Loucy (cell line): Measurements from ENCODE around the gene LPP.

Experiments used
- H2AFZ ChIP-seq: fragments of 200-600 bp; sonication (generic); 2 replicates; pipeline ENCODE4 v1.6.0; 2016; ENCODE audit warnings: antibody characterized with exemption, mild to moderate bottlenecking, low read length, moderate library complexity
- H3F3A ChIP-seq: fragments of 200-600 bp; 2 replicates; pipeline ENCODE4 v1.6.0; 2016; ENCODE audit warnings: antibody characterized with exemption, low read depth, mild to moderate bottlenecking
- H3K27me3 ChIP-seq: fragments of 200-600 bp; sonication (generic); 2 replicates; pipeline ENCODE4 v1.6.1; 2014; ENCODE audit warnings: low read length, mild to moderate bottlenecking; ENCODE audit not compliant: insufficient read depth, poor library complexity, severe bottlenecking
- H3K36me3 ChIP-seq: fragments of 200-600 bp; sonication (generic); 2 replicates; pipeline ENCODE4 v1.6.1; 2016; ENCODE audit warnings: low read length; ENCODE audit not compliant: insufficient read depth
- H3K4me1 ChIP-seq: fragments of 200-600 bp; sonication (generic); 2 replicates; pipeline ENCODE4 v1.5.1; 2014; ENCODE audit warnings: low read length, mild to moderate bottlenecking; ENCODE audit not compliant: insufficient read depth, poor library complexity, severe bottlenecking
- H3K4me2 ChIP-seq: fragments of 200-600 bp; sonication (generic); 2 replicates; pipeline ENCODE4 v1.6.0; 2014; ENCODE audit warnings: antibody characterized with exemption, low read length, low read depth, mild to moderate bottlenecking; ENCODE audit not compliant: poor library complexity, severe bottlenecking
- H3K4me3 ChIP-seq: fragments of 200-600 bp; sonication (generic); 2 replicates; pipeline ENCODE4 v1.5.1; 2014; ENCODE audit warnings: low read length, mild to moderate bottlenecking, mixed read lengths; ENCODE audit not compliant: poor library complexity, severe bottlenecking
- H3K79me2 ChIP-seq: fragments of 200-600 bp; sonication (generic); 2 replicates; pipeline ENCODE4 v1.6.1; 2014; ENCODE audit warnings: low read length; ENCODE audit not compliant: insufficient read depth
- H3K9ac ChIP-seq: fragments of 200-600 bp; sonication (generic); 2 replicates; pipeline ENCODE4 v1.6.0; 2014; ENCODE audit warnings: mild to moderate bottlenecking, low read depth, low read length, moderate library complexity; ENCODE audit not compliant: poor library complexity, severe bottlenecking
- H3K9me2 ChIP-seq: fragments of 200-600 bp; sonication (generic); replicated peaks from 2 replicates; pipeline ENCODE4 v1.6.1; 2016; ENCODE audit warnings: low read depth, low read length, mixed read lengths
- H3K9me3 ChIP-seq: fragments of 200-600 bp; sonication (generic); 2 replicates; pipeline ENCODE4 v1.6.1; 2014; ENCODE audit warnings: mild to moderate bottlenecking, antibody characterized with exemption, low read length, low read depth; ENCODE audit not compliant: insufficient read depth
- H4K20me1 ChIP-seq: fragments of 200-600 bp; sonication (generic); 2 replicates; pipeline ENCODE4 v1.6.0; 2014; ENCODE audit warnings: antibody characterized with exemption, low read length, mild to moderate bottlenecking; ENCODE audit not compliant: insufficient read depth, poor library complexity, severe bottlenecking
- CTCF ChIP-seq: fragments of 200-600 bp; sonication (generic); conservative IDR thresholded peaks from 2 replicates; pipeline ENCODE4 v1.5.1; 2014; ENCODE audit warnings: mild to moderate bottlenecking, antibody characterized with exemption, low read length
- EZH2phosphoT487 ChIP-seq: fragments of 200-600 bp; IDR thresholded peaks from 2 replicates; pipeline ENCODE4 v1.6.1; 2018; ENCODE audit warnings: antibody characterized with exemption, mild to moderate bottlenecking, moderate library complexity, borderline replicate concordance

LPP gene

GRCh38 chr3:188503647-188504046 is 349.7 kb downstream of the LPP start:
- H3K9me2 ChIP-seq = no peaks in the 10 kb centered on the region
- peaks cover 14% of the 10 kb centered on the region for H3K4me1 ChIP-seq
- no peaks in the 10 kb centered on the region for H3K27me3 ChIP-seq
- no peak overlapping the region for H3K9ac ChIP-seq
- H3F3A ChIP-seq = no peaks in the 10 kb centered on the region
- no peak overlapping the region for H3K4me2 ChIP-seq
- no peaks in the 10 kb centered on the region for H3K36me3 ChIP-seq
- no peak overlapping the region for H3K4me3 ChIP-seq
- H3K79me2 ChIP-seq = no peaks in the 10 kb centered on the region
- no peaks in the 10 kb centered on the region for H4K20me1 ChIP-seq
- peaks cover 13% of the 10 kb centered on the region for H3K9me3 ChIP-seq
- TF ChIP-seq EZH2phosphoT487 (no peak), CTCF (no peak)
- no peak overlapping the region for H2AFZ ChIP-seq

GRCh38 chr3:188505151-188505550 is 351.2 kb downstream of the LPP start:
- Histone ChIP-seq H3K9ac (no peak overlapping the region), H3K4me3 (no peak overlapping the region), H4K20me1 (no peaks in the 10 kb centered on the region), H3K4me1 (peaks cover 14% of the 10 kb centered on the region), H3F3A (no peaks in the 10 kb centered on the region), H3K4me2 (no peak overlapping the region), H3K27me3 (no peaks in the 10 kb centered on the region), H3K9me2 (no peaks in the 10 kb centered on the region), H3K79me2 (no peaks in the 10 kb centered on the region), H3K36me3 (no peaks in the 10 kb centered on the region), H2AFZ (no peak overlapping the region), H3K9me3 (peaks cover 13% of the 10 kb centered on the region)
- TF ChIP-seq EZH2phosphoT487 (no peak), CTCF (no peak)

GRCh38 chr3:188505911-188506310 is 352.0 kb downstream of the LPP start:
- Histone ChIP-seq H3K9me3 (peaks cover 13% of the 10 kb centered on the region), H3F3A (no peaks in the 10 kb centered on the region), H3K79me2 (no peaks in the 10 kb centered on the region), H3K36me3 (no peaks in the 10 kb centered on the region), H3K4me1 (peaks cover 14% of the 10 kb centered on the region), H3K9me2 (no peaks in the 10 kb centered on the region), H3K4me3 (no peak overlapping the region), H3K4me2 (no peak overlapping the region), H3K27me3 (no peaks in the 10 kb centered on the region), H2AFZ (no peak overlapping the region), H3K9ac (no peak overlapping the region), H4K20me1 (no peaks in the 10 kb centered on the region)
- no peak for TF ChIP-seq CTCF
- no peak for TF ChIP-seq EZH2phosphoT487
